Measurements from ENCODE around the gene KCNJ15. TPM values are rescaled to one million over a fixed set of nuclear protein-coding genes. Genes with fewer than 3 reads are reported as not detected.

The KCNJ15 gene
- polyA plus RNA-seq, 3 donors, result 4.5 to 26.5 (median 8.0) TPM

DNA sequence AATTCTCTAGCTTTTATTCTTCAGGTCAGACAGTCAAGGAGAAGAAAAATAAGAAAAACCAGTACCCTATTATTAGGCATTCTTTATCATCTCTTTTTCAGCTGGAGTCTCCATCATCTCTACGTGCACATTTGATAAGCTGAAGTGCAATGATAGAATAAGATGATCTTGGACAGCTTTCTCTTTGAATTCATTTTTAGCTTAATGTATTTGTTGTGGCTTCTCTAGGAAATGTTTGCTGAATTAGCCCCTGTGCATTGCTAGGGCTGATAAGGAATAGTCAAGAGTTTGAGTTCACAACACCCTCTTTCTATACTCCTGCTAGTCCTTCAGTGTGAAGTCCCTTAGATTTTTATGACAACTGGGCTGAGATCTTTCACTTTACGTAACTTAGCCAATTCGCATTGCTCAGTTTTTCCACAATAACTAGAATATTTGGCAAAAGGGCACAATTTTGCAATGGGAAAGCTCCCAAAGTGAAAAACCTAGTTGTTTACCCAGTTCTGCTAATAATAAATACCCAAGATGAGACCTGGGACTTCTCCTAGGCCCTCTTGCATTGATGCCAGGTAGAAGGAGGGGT, 7.0 kb upstream of the KCNJ15 start:
- TF ChIP-seq, protein P1, sequence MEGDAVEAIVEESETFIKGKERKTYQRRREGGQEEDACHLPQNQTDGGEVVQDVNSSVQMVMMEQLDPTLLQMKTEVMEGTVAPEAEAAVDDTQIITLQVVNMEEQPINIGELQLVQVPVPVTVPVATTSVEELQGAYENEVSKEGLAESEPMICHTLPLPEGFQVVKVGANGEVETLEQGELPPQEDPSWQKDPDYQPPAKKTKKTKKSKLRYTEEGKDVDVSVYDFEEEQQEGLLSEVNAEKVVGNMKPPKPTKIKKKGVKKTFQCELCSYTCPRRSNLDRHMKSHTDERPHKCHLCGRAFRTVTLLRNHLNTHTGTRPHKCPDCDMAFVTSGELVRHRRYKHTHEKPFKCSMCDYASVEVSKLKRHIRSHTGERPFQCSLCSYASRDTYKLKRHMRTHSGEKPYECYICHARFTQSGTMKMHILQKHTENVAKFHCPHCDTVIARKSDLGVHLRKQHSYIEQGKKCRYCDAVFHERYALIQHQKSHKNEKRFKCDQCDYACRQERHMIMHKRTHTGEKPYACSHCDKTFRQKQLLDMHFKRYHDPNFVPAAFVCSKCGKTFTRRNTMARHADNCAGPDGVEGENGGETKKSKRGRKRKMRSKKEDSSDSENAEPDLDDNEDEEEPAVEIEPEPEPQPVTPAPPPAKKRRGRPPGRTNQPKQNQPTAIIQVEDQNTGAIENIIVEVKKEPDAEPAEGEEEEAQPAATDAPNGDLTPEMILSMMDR (IDR thresholded peaks at IDR 0.05), result no peak
- Histone ChIP-seq H3K36me3 (replicated peaks in 1 of 2; ENCODE audit: control insufficient read depth in 1 of 2, insufficient read depth in 2 of 2, low read length in 2 of 2) (no peaks in the 10 kb centered on the region), H3K4me3 (replicated peaks in 1 of 3; ENCODE audit: low read depth in 2 of 3, low read length in 3 of 3) (no peak overlapping the region), H3K4me1 (ENCODE audit: control insufficient read depth in 1 of 2, insufficient read depth in 2 of 2, low read length in 2 of 2) (peaks cover 23% of the 10 kb centered on the region in 2 donors), H3K27me3 (ENCODE audit: control insufficient read depth in 2 of 2, insufficient read depth in 2 of 2, low read length in 2 of 2) (no peaks in the 10 kb centered on the region), H4K20me1 (ENCODE audit: insufficient read depth, low read length) (no peaks in the 10 kb centered on the region), H3K9me3 (replicated peaks in 1 of 2; ENCODE audit: control insufficient read depth in 1 of 2, insufficient read depth in 1 of 2, low read length in 2 of 2) (no peaks in the 10 kb centered on the region), H3K9ac (ENCODE audit: insufficient read depth, low read length, poor library complexity, severe bottlenecking) (no peak overlapping the region), H2AFZ (ENCODE audit: insufficient read depth, low read depth, low read length, poor library complexity, severe bottlenecking) (no peak overlapping the region), H3K79me2 (ENCODE audit: insufficient read depth, low read length) (no peaks in the 10 kb centered on the region), H3K4me2 (replicated peaks; ENCODE audit: extremely low read depth, low read length, poor library complexity, severe bottlenecking) (no peak overlapping the region), H3K27ac (ENCODE audit: low read depth in 1 of 2, low read length in 2 of 2) (no peak overlapping the region)
- peaks cover 0 to 5% (median 2%) of the 10 kb centered on the region in 3 donors for H3K27me3 Mint-ChIP-seq (ENCODE audit: low read depth in 3 of 3)
- DNase-seq, result no peak
- WGBS (ENCODE audit: insufficient coverage), result no CpG with 5 or more reads among the region's 3 CpGs
- intact Hi-C loops (cut with micrococcal nuclease), result no loop called here
- peaks cover 0 to 5% of the 10 kb centered on the region in 2 donors for H3K36me3 Mint-ChIP-seq
- H3K27ac Mint-ChIP-seq, result no peak overlapping the region
- H3K9me3 Mint-ChIP-seq, result peaks cover 0 to 11% (median 2%) of the 10 kb centered on the region in 7 donors
- peaks cover 28% of the 10 kb centered on the region for H3K4me1 Mint-ChIP-seq
- no peak overlapping the region for H3K4me3 Mint-ChIP-seq

DNA sequence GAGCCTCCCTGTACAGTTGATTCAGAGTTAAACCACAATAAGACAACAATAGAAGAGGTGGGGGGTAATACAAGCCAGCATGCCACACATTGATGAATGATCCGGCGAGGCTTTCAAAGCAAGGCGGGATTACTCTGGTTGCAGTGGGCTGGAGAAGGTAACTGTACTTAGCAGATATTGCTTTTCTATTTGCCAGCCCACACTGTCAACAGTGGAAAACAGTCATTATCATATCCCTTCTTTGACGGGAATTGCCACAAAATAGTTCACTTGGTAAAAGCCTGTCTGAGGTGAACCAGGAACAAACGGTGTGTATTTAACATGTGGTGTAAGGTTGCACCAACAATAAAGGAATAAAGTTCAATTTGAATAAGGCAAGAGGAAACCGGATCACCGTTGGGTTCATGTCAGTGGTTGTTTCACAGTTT, 5.8 kb upstream of the KCNJ15 start:
- no peaks in the 10 kb centered on the region for H3K36me3 Mint-ChIP-seq
- H3K9ac ChIP-seq (ENCODE audit: insufficient read depth, low read length, poor library complexity, severe bottlenecking), result no peak overlapping the region
- no peak overlapping the region for H3K4me3 Mint-ChIP-seq
- DNase-seq, result no peak
- no peaks in the 10 kb centered on the region for H3K9me3 ChIP-seq (replicated peaks in 1 of 2; ENCODE audit: control insufficient read depth in 1 of 2, insufficient read depth in 1 of 2, low read length in 2 of 2)
- no peaks in the 10 kb centered on the region for H3K79me2 ChIP-seq (ENCODE audit: insufficient read depth, low read length)
- TF ChIP-seq, protein P1 (IDR thresholded peaks at IDR 0.05), result no peak
- no peak overlapping the region for H3K4me3 ChIP-seq (replicated peaks in 1 of 3; ENCODE audit: low read depth in 2 of 3, low read length in 3 of 3)
- H3K27ac ChIP-seq (ENCODE audit: low read depth in 1 of 2, low read length in 2 of 2), result no peak overlapping the region
- no peaks in the 10 kb centered on the region for H4K20me1 ChIP-seq (ENCODE audit: insufficient read depth, low read length)
- peak overlapping the region in 1 of 7 donors; percentile 74 for H3K27ac Mint-ChIP-seq
- intact Hi-C loops (cut with micrococcal nuclease), result no loop called here
- H3K27me3 Mint-ChIP-seq (ENCODE audit: low read depth in 3 of 3), result peaks cover 0 to 5% (median 2%) of the 10 kb centered on the region in 3 donors
- peaks cover 29% of the 10 kb centered on the region for H3K4me1 Mint-ChIP-seq
- no peaks in the 10 kb centered on the region for H3K36me3 ChIP-seq (replicated peaks in 1 of 2; ENCODE audit: control insufficient read depth in 1 of 2, insufficient read depth in 2 of 2, low read length in 2 of 2)
- H3K4me2 ChIP-seq (replicated peaks; ENCODE audit: extremely low read depth, low read length, poor library complexity, severe bottlenecking), result no peak overlapping the region
- H2AFZ ChIP-seq (ENCODE audit: insufficient read depth, low read depth, low read length, poor library complexity, severe bottlenecking), result no peak overlapping the region
- H3K27me3 ChIP-seq (ENCODE audit: control insufficient read depth in 2 of 2, insufficient read depth in 2 of 2, low read length in 2 of 2), result no peaks in the 10 kb centered on the region
- peaks cover 20% of the 10 kb centered on the region in 2 donors for H3K4me1 ChIP-seq (ENCODE audit: control insufficient read depth in 1 of 2, insufficient read depth in 2 of 2, low read length in 2 of 2)
- H3K9me3 Mint-ChIP-seq, result peaks cover 0 to 6% (median 2%) of the 10 kb centered on the region in 7 donors
- 87% methylated on average over 5 of the region's 7 CpGs for WGBS (ENCODE audit: insufficient coverage)
